Astrocyte of the spinal cord (primary cell): ENCODE results near the gene SCRN2.

ENCODE experiments used
- DNase-seq: peaks from one replicate; pipeline ENCODE4 v3.0.0; 2011; ENCODE audit warnings: low read depth, low spot score
- H3K4me3 ChIP-seq: 2 replicates; pipeline ENCODE4 v1.5.1; 2011; ENCODE audit warnings: low read depth, mild to moderate bottlenecking, low read length, moderate library complexity
- CTCF ChIP-seq: IDR thresholded peaks from 2 replicates; pipeline ENCODE4 v1.5.1; 2012; ENCODE audit warnings: low read depth, mild to moderate bottlenecking, low read length, inconsistent platforms
- in situ Hi-C: cut with HindIII; loops from 2 replicates; pipeline ENCODE4 v1.10.0; 2017; ENCODE audit warnings: low sequenced_read_pairs

Gene SCRN2

GRCh38 chr17:47816947-47817346 lies 24.1 kb downstream of the SCRN2 start:
- in situ Hi-C loops: no loop called here
- TF ChIP-seq CTCF: no peak
- H3K4me3 ChIP-seq: no peak overlapping the region
- DNase-seq: no peak

- no peak for DNase-seq
- in situ Hi-C loops: no loop called here
- TF ChIP-seq CTCF: no peak
- H3K4me3 ChIP-seq: no peak overlapping the region
Measured at GRCh38 chr17:47816111-47816735, 24.9 kb downstream of the SCRN2 start.

GRCh38 chr17:47815106-47815918 lies 25.8 kb downstream of the SCRN2 start:
- DNase-seq: no peak
- in situ Hi-C loops: no loop called here
- H3K4me3 ChIP-seq: no peak overlapping the region
- no peak for TF ChIP-seq CTCF

- no peak for DNase-seq
Measured at GRCh38 chr17:47813512-47814031, 27.5 kb downstream of the SCRN2 start.

GRCh38 chr17:47813077-47813476 lies 28.0 kb downstream of the SCRN2 start:
- TF ChIP-seq CTCF: no peak
- H3K4me3 ChIP-seq: no peak overlapping the region
- no peak for DNase-seq
- in situ Hi-C loops: no loop called here

More at GRCh38 chr17:47813512-47814031, 27.5 kb downstream of the SCRN2 start:
- TF ChIP-seq CTCF: no peak
- in situ Hi-C loops: no loop called here
- no peak overlapping the region for H3K4me3 ChIP-seq

- H3K4me3 ChIP-seq: no peak overlapping the region
- in situ Hi-C loops: no loop called here
- no peak for DNase-seq
- TF ChIP-seq CTCF: no peak
Measured at GRCh38 chr17:47812146-47812920, 28.7 kb downstream of the SCRN2 start.
